SK-N-SH treated with all-trans-retinoic acid at 6 μM for 48 hours (cell line): ENCODE measurements around the gene DSC3.

Experiments
- CREB5 ChIP-seq: fragments of 250-450 bp; sonication (Bioruptor Pico); IDR thresholded peaks from 2 replicates; pipeline ENCODE4 v1.5.1; 2020; ENCODE audit warnings: low read depth, mild to moderate bottlenecking, moderate library complexity
- CSRNP3 ChIP-seq: fragments of 250-450 bp; sonication (Bioruptor Pico); IDR thresholded peaks from 2 replicates; pipeline ENCODE4 v1.5.1; 2021; ENCODE audit warnings: mild to moderate bottlenecking, moderate library complexity
- TCF4 ChIP-seq: fragments of 250-450 bp; sonication (Bioruptor Pico); IDR thresholded peaks from 2 replicates; pipeline ENCODE4 v1.8.0; 2021; ENCODE audit warnings: mild to moderate bottlenecking, moderate library complexity, borderline replicate concordance
- ZNF70 ChIP-seq: fragments of 450-650 bp; formaldehyde crosslinking; IDR thresholded peaks from 2 replicates; pipeline ENCODE4 v1.5.0; 2020; ENCODE audit warnings: mild to moderate bottlenecking, moderate library complexity

GRCh38 chr18:31041271-31042083 is 1.1 kb downstream of the DSC3 start:
- TF ChIP-seq TCF4 (no peak), CSRNP3 (CRISPR knock-in tag) (no peak), CREB5 (CRISPR knock-in tag) (no peak), ZNF70 (CRISPR knock-in tag) (no peak)
